Trophoblast cell (in vitro differentiated cells and primary cell): ENCODE results near the gene ANKRD36.
"Not testable (repeated sequence)": the region's sequence is repeated elsewhere in the genome, so short reads cannot be mapped to it uniquely, and the experiment has no call there.

ENCODE experiments used
- DNase-seq, 2 donors: peaks; one replicate each; pipeline ENCODE4 v3.0.0-alpha.2; 2016
- H2AFZ ChIP-seq: 2 replicates; pipeline ENCODE4 v1.6.1; 2013; ENCODE audit warnings: low read length, moderate library complexity, mild to moderate bottlenecking; ENCODE audit not compliant: insufficient read depth, poor library complexity
- H2AK5ac ChIP-seq: 2 replicates; pipeline ENCODE4 v1.6.1; 2013; ENCODE audit warnings: mild to moderate bottlenecking, low read length
- H2BK120ac ChIP-seq: 2 replicates; pipeline ENCODE4 v1.6.1; 2013; ENCODE audit warnings: low read length, mild to moderate bottlenecking, moderate library complexity; ENCODE audit not compliant: insufficient read depth, poor library complexity
- H2BK12ac ChIP-seq: 2 replicates; pipeline ENCODE4 v1.6.1; 2013; ENCODE audit warnings: mild to moderate bottlenecking, low read length, moderate library complexity
- H2BK5ac ChIP-seq: 2 replicates; pipeline ENCODE4 v1.6.1; 2013; ENCODE audit warnings: low read length, low read depth, moderate library complexity, mild to moderate bottlenecking; ENCODE audit not compliant: poor library complexity
- H3K14ac ChIP-seq: 2 replicates; pipeline ENCODE4 v1.6.1; 2013; ENCODE audit warnings: mild to moderate bottlenecking, low read length
- H3K18ac ChIP-seq: 2 replicates; pipeline ENCODE4 v1.6.1; 2013; ENCODE audit warnings: mild to moderate bottlenecking, low read length
- H3K23ac ChIP-seq: 2 replicates; pipeline ENCODE4 v1.6.1; 2013; ENCODE audit warnings: low read length
- H3K27ac ChIP-seq: 2 replicates; pipeline ENCODE4 v1.5.1; 2013; ENCODE audit warnings: low read depth, mild to moderate bottlenecking, inconsistent platforms, low read length, moderate library complexity
- H3K27me3 ChIP-seq: 2 replicates; pipeline ENCODE4 v1.6.1; 2013; ENCODE audit warnings: inconsistent platforms, mild to moderate bottlenecking, low read length, moderate library complexity; ENCODE audit not compliant: insufficient read depth
- H3K36me3 ChIP-seq, 2 experiments: 1 replicate in 1 of 2; 2 replicates in 1 of 2; pipeline ENCODE4 v1.6.1; 2013; ENCODE audit warnings: low read length in 2 of 2, mild to moderate bottlenecking in 2 of 2, moderate library complexity in 1 of 2; ENCODE audit not compliant: insufficient read depth in 2 of 2, control insufficient read depth in 1 of 2
- H3K4ac ChIP-seq: 2 replicates; pipeline ENCODE4 v1.6.1; 2013; ENCODE audit warnings: low read depth, mild to moderate bottlenecking, low read length, moderate library complexity
- H3K4me1 ChIP-seq, 2 experiments: 1 replicate in 1 of 2; 2 replicates in 1 of 2; pipeline ENCODE4 v1.6.1; 2013; ENCODE audit warnings: low read length in 2 of 2, mild to moderate bottlenecking in 2 of 2, moderate library complexity in 1 of 2; ENCODE audit not compliant: insufficient read depth in 2 of 2, control insufficient read depth in 1 of 2
- H3K4me2 ChIP-seq: 2 replicates; pipeline ENCODE4 v1.6.1; 2013; ENCODE audit warnings: inconsistent platforms, mild to moderate bottlenecking, low read length, moderate library complexity
- H3K4me3 ChIP-seq: 2 replicates; pipeline ENCODE4 v1.5.1; 2013; ENCODE audit warnings: mild to moderate bottlenecking, low read depth, low read length, inconsistent platforms
- H3K79me1 ChIP-seq: one replicate; pipeline ENCODE4 v1.6.1; 2013; ENCODE audit warnings: low read length
- H3K79me2 ChIP-seq: 2 replicates; pipeline ENCODE4 v1.6.1; 2013; ENCODE audit warnings: low read length, mild to moderate bottlenecking; ENCODE audit not compliant: control insufficient read depth, insufficient read depth, poor library complexity
- H3K9ac ChIP-seq: 2 replicates; pipeline ENCODE4 v1.6.1; 2013; ENCODE audit warnings: mild to moderate bottlenecking, low read length
- H3K9me3 ChIP-seq: 2 replicates; pipeline ENCODE4 v1.6.1; 2013; ENCODE audit warnings: low read depth, mild to moderate bottlenecking, control low read depth, inconsistent platforms, low read length; ENCODE audit not compliant: insufficient read depth
- H4K12ac ChIP-seq: 2 replicates; pipeline ENCODE4 v1.6.1; 2013; ENCODE audit warnings: low read depth, mild to moderate bottlenecking, low read length, moderate library complexity
- H4K8ac ChIP-seq: 2 replicates; pipeline ENCODE4 v1.6.1; 2013; ENCODE audit warnings: low read depth, mild to moderate bottlenecking, low read length, moderate library complexity
- H4K91ac ChIP-seq: one replicate; pipeline ENCODE4 v1.6.1; 2013; ENCODE audit warnings: low read depth, mild to moderate bottlenecking, low read length, moderate library complexity
- WGBS: extraction: QIAGEN DNeasy Blood & Tissue Kit; methylation state at CpG from one replicate; pipeline ENCODE4 v1.1.7; 2013; ENCODE audit warnings: missing lambda C conversion rate; ENCODE audit not compliant: insufficient read length, insufficient coverage; ENCODE audit errors: extremely low coverage; 5-methylcytosine and 5-hydroxymethylcytosine counted together

Gene ANKRD36

DNA sequence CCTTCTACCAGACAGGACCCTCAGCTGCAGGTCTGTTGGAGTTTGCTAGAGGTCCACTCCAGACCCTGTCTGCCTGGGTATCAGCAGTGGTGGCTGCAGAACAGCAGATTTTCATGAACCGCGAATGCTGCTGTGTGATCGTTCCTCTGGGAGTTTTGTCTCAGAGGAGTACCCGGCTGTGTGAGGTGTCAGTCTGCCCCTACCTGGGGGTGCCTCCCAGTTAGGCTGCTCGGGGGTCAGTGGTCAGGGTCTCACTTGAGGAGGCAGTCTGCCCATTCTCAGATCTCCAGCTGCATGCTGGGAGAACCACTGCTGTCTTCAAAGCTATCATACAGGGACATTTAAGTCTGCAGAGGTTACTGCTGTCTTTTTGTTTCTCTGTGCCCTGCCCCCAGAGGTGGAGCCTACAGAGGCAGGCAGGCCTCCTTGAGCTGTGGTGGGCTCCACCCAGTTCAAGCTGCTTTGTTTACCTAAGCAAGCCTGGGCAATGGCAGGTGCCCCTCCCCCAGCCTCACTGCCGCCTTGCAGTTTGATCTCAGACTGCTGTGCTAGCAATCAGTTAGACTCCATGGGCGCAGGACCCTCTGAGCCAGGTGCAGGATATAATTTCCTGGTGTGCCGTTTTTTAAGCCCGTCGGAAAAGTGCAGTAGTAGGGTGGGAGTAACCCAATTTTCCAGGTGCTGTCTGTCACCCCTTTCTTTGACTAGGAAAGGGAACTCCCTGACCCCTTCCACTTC is 118.1 kb downstream of the ANKRD36 start:
- not testable (repeated sequence) for H3K4me2 ChIP-seq, H2AK5ac ChIP-seq, H2BK120ac ChIP-seq, H3K14ac ChIP-seq, H3K9ac ChIP-seq, H2AFZ ChIP-seq, H2BK12ac ChIP-seq, H3K36me3 ChIP-seq, H3K79me1 ChIP-seq, H3K27ac ChIP-seq, H3K23ac ChIP-seq, H3K79me2 ChIP-seq, DNase-seq, H3K4me3 ChIP-seq, H3K9me3 ChIP-seq, H4K12ac ChIP-seq, H4K8ac ChIP-seq, H3K4ac ChIP-seq, H4K91ac ChIP-seq, H2BK5ac ChIP-seq, H3K27me3 ChIP-seq, H3K4me1 ChIP-seq, H3K18ac ChIP-seq
- no CpG with 5 or more reads among the region's 10 CpGs for WGBS

DNA sequence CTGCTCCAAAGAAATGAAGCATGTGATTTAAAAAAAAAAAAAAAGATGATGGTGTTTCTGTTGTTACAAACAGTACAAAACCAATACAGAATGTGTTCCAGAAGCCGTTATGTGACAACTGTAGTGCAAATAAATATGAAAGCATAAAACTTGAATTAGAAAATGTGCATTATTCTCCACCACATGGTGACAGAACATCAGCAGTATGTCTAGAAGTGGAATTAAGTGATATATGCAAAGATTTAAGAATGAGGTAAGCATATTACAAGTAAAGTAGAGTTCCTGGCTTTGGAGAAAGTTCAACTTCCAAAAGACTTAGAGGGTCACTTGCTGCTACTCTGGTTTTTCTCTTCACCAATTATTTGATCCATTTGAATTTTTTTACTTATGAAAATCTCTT is 120.0 kb downstream of the ANKRD36 start:
- H3K4me2 ChIP-seq, H3K4ac ChIP-seq, H3K27ac ChIP-seq, H3K9me3 ChIP-seq, H3K9ac ChIP-seq, H2AK5ac ChIP-seq, H3K23ac ChIP-seq, H3K4me1 ChIP-seq, H2AFZ ChIP-seq, H3K14ac ChIP-seq, DNase-seq, H2BK12ac ChIP-seq, H4K12ac ChIP-seq, H3K36me3 ChIP-seq, H2BK5ac ChIP-seq, H2BK120ac ChIP-seq, H3K4me3 ChIP-seq, H3K27me3 ChIP-seq, H3K79me1 ChIP-seq, H3K18ac ChIP-seq, H4K8ac ChIP-seq, H3K79me2 ChIP-seq, H4K91ac ChIP-seq: not testable (repeated sequence)
- no CpG with 5 or more reads among the region's 1 CpG for WGBS

DNA sequence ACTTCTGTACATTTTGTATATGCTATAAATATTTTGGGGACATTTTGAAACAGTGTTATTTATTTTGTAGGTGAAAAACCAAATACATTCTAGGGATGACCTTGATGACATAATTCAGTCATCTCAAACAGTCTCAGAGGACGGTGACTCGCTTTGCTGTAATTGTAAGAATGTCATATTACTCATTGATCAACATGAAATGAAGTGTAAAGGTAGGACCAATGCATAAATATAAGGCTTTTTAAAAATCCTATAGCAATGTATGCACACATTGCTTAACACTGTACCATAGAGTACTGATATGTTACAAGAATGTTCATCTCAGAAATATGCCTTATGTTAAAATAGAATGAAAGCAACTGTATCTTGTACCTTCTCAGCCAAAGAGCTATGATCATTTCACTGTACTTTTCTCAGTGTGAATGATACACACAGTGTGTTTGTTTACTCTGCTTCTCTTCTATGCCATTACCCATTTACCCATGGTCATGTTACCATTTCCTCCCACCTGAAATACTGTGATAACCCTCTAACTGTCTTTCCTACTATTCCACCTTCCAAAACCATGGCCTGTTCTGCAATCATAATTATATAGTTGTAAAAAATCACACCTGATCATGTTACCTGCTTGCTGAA is 120.8 kb downstream of the ANKRD36 start:
- H3K27me3 ChIP-seq, H3K18ac ChIP-seq, H3K9me3 ChIP-seq, H3K79me1 ChIP-seq, H3K23ac ChIP-seq, H3K4me3 ChIP-seq, H3K14ac ChIP-seq, DNase-seq, H3K79me2 ChIP-seq, H3K27ac ChIP-seq, H3K36me3 ChIP-seq, H2BK120ac ChIP-seq, H2BK12ac ChIP-seq, H4K12ac ChIP-seq, H3K4ac ChIP-seq, H2AK5ac ChIP-seq, H4K91ac ChIP-seq, H3K9ac ChIP-seq, H4K8ac ChIP-seq, H3K4me2 ChIP-seq, H2AFZ ChIP-seq, H3K4me1 ChIP-seq, H2BK5ac ChIP-seq: not testable (repeated sequence)
- WGBS, result no CpG with 5 or more reads among the region's 2 CpGs

DNA sequence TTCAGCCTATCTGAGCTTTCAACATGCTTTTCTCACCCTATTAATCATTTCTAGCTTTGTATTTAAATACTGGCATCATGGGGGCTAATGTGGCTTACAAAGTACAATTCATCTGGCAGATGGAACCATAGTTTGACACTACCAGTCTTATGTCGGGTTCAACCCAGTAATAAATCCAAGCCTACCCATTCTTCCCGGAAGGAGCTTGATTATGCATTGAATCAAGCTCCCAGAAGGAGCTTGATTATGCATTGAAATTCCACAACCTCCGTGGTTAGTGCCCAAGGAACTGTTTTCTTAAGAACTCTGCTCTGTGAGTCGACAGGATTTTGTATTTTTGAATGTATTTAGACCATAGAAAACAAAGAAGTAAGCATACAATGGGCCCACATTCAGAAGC is 148.2 kb downstream of the ANKRD36 start:
- not testable (repeated sequence) for H3K79me2 ChIP-seq, H3K9me3 ChIP-seq, H2BK120ac ChIP-seq, H2BK12ac ChIP-seq, DNase-seq, H2AK5ac ChIP-seq, H3K14ac ChIP-seq, H3K18ac ChIP-seq, H4K8ac ChIP-seq, H3K4me1 ChIP-seq, H2AFZ ChIP-seq, H3K23ac ChIP-seq, H3K27me3 ChIP-seq, H3K27ac ChIP-seq, H4K91ac ChIP-seq, H3K4me2 ChIP-seq, H4K12ac ChIP-seq, H3K4me3 ChIP-seq, H3K4ac ChIP-seq, H3K9ac ChIP-seq, H3K79me1 ChIP-seq, H3K36me3 ChIP-seq, H2BK5ac ChIP-seq
- no CpG with 5 or more reads among the region's 4 CpGs for WGBS
